Panc1 (cell line): ENCODE data around the gene SFXN3. TPM values are rescaled to one million over a fixed set of nuclear protein-coding genes. Genes with fewer than 3 reads are reported as not detected.
A peak's percentile ranks its signal among the peaks of the same experiment; 100 is the strongest.

Experiments
- ATAC-seq: fragments of 200-7000 bp; cut with Tn5 transposase; 2 replicates; pipeline ENCODE4 v1.9.1; 2020; ENCODE audit warnings: mild to moderate bottlenecking, moderate library complexity
- BruUV-seq: library from RNA; stranded (reverse); fragments of 400-500 nt; replicated peaks from 2 replicates; lab custom pipeline; 2021; lab: Mats Ljungman, UMichigan
- CTCF ChIA-PET: fragments of 300-600 bp; sonication (Branson Sonifier 250); formaldehyde crosslinking; loops from one replicate; lab custom pipeline; 2022; ENCODE audit warnings: antibody characterized with exemption; lab: Charles Lee
- POLR2A ChIA-PET: fragments of 300-600 bp; sonication (Branson Sonifier 250); formaldehyde crosslinking; loops from one replicate; lab custom pipeline; 2022; ENCODE audit warnings: antibody characterized with exemption; lab: Charles Lee
- DNase-seq: peaks from one replicate; pipeline ENCODE4 v3.0.0-alpha.2; 2010; ENCODE audit warnings: low read depth, low spot score
- H3K27ac ChIP-seq: 2 replicates; pipeline ENCODE4 v1.5.1; 2011; ENCODE audit warnings: mild to moderate bottlenecking, low read length, inconsistent platforms
- H3K27me3 ChIP-seq: fragments of 200-500 bp; sonication (Bioruptor generic); 2 replicates; pipeline ENCODE4 v1.6.0; 2014; ENCODE audit warnings: low read length, inconsistent platforms; ENCODE audit not compliant: control insufficient read depth, insufficient read depth
- H3K36me3 ChIP-seq: fragments of 200-500 bp; sonication (Bioruptor generic); 2 replicates; pipeline ENCODE4 v1.5.1; 2014; ENCODE audit warnings: inconsistent platforms, mild to moderate bottlenecking, low read length, moderate library complexity; ENCODE audit not compliant: control insufficient read depth, insufficient read depth
- H3K4me1 ChIP-seq: 2 replicates; pipeline ENCODE4 v1.5.1; 2011; ENCODE audit warnings: inconsistent platforms, mild to moderate bottlenecking, low read length, moderate library complexity; ENCODE audit not compliant: control insufficient read depth, insufficient read depth
- H3K4me3 ChIP-seq, 2 experiments: 2 replicates each; pipeline ENCODE4 v1.5.1; 2011 to 2012; ENCODE audit warnings: low read depth in 2 of 2, low read length in 2 of 2, mild to moderate bottlenecking in 2 of 2, inconsistent platforms in 1 of 2, moderate library complexity in 1 of 2
- H3K9me3 ChIP-seq: fragments of 200-500 bp; sonication (Bioruptor generic); 2 replicates; pipeline ENCODE4 v1.5.1; 2014; ENCODE audit warnings: low read depth, mild to moderate bottlenecking, inconsistent platforms, low read length, moderate library complexity; ENCODE audit not compliant: control insufficient read depth, insufficient read depth
- CTCF ChIP-seq: fragments of 450-650 bp; IDR thresholded peaks from 2 replicates; pipeline ENCODE4 v1.5.1; 2017; ENCODE audit warnings: mild to moderate bottlenecking
- POLR2AphosphoS5 ChIP-seq: IDR thresholded peaks from 2 replicates; pipeline ENCODE4 v1.6.1; 2012; ENCODE audit warnings: mild to moderate bottlenecking, low read depth, low read length, moderate library complexity
- REST ChIP-seq, 2 experiments: IDR thresholded peaks; 2 replicates each; pipeline ENCODE4 v1.6.1; 2011 to 2012; ENCODE audit warnings: low read depth in 2 of 2, control low read depth in 1 of 2, low read length in 1 of 2, mild to moderate bottlenecking in 1 of 2, moderate library complexity in 1 of 2; ENCODE audit not compliant: insufficient read depth in 1 of 2
- SIN3A ChIP-seq: IDR thresholded peaks from 2 replicates; pipeline ENCODE4 v1.6.1; 2012; ENCODE audit warnings: low read depth, mild to moderate bottlenecking, low read length, moderate library complexity, borderline replicate concordance; ENCODE audit not compliant: insufficient read depth
- TCF7L2 ChIP-seq: IDR thresholded peaks from 2 replicates; pipeline ENCODE4 v1.6.1; 2011; ENCODE audit warnings: mild to moderate bottlenecking, low read depth, low read length, inconsistent platforms
- in situ Hi-C: cut with HindIII; loops from 2 replicates; pipeline ENCODE4 v1.10.0; 2016; ENCODE audit warnings: low sequenced_read_pairs, low pct_unique_long_range_greater_than_20kb
- intact Hi-C: fragments of 100-400 bp; cut with micrococcal nuclease; formaldehyde crosslinking; loops from one replicate; pipeline ENCODE4 v1.10.0; 2022; ENCODE audit not compliant: unreplicated experiment
- total RNA-seq: library from RNA; stranded (reverse); gene quantifications from one replicate; pipeline ENCODE4 v1.2.1, GENCODE V29; 2021; ENCODE audit not compliant: unreplicated experiment

SFXN3 gene
- total RNA-seq, 1 experiment from 2014 or later = 15.3 TPM

- in situ Hi-C loops = no loop called here
- CTCF ChIA-PET = interaction anchor here (1.2 to 3.9 kb wide), 5 partner anchors 8 to 90 kb away, joined by 5 to 49 read pairs (median 14); partner anchors contain the start of gene TLX1
- no TSS peak for BruUV-seq
- no peak for TF ChIP-seq TCF7L2
- TF ChIP-seq CTCF = no peak
- TF ChIP-seq SIN3A = no peak
- TF ChIP-seq POLR2AphosphoS5 = no peak
- no peak for TF ChIP-seq REST (IDR thresholded peaks at IDR 0.05; ENCODE audit: insufficient read depth in 1 of 2, low read depth in 2 of 2, low read length in 1 of 2)
- POLR2A ChIA-PET = interaction anchor here (0.8 to 1.7 kb wide), 3 partner anchors 9 to 10 kb away, joined by 3 to 5 read pairs (median 5); partner anchors contain the start of gene KAZALD1
- DNase-seq (no peak), ATAC-seq (peak; percentile 56)
- intact Hi-C loops = no loop called here
- Histone ChIP-seq H3K9me3 (no peaks in the 10 kb centered on the region), H3K27me3 (no peaks in the 10 kb centered on the region), H3K27ac (peak overlapping the region; percentile 15; the same call in 1 of the 2 replicates), H3K36me3 (no peaks in the 10 kb centered on the region), H3K4me1 (peaks cover 20% of the 10 kb centered on the region), H3K4me3 (no peak overlapping the region)
Measured at GRCh38 chr10:101052285-101052684, 21.3 kb downstream of the SFXN3 start.

- H3K36me3 ChIP-seq = no peaks in the 10 kb centered on the region
- ChIA-PET POLR2A (no interaction called here), CTCF (no interaction called here)
- H3K4me3 ChIP-seq = no peak overlapping the region
- no TSS peak for BruUV-seq
- H3K27me3 ChIP-seq = no peaks in the 10 kb centered on the region
- peaks cover 20% of the 10 kb centered on the region for H3K4me1 ChIP-seq
- intact Hi-C loops = no loop called here
- DNase-seq = no peak
- in situ Hi-C loops = no loop called here
- no peaks in the 10 kb centered on the region for H3K9me3 ChIP-seq
- no peak overlapping the region for H3K27ac ChIP-seq
- TF ChIP-seq POLR2AphosphoS5 = no peak
- TF ChIP-seq SIN3A = no peak
- TF ChIP-seq TCF7L2 = no peak
- no peak for TF ChIP-seq CTCF
- no peak for TF ChIP-seq REST (IDR thresholded peaks at IDR 0.05; ENCODE audit: insufficient read depth in 1 of 2, low read depth in 2 of 2, low read length in 1 of 2)
- ATAC-seq = no peak
Measured at GRCh38 chr10:101053516-101053915, 22.5 kb downstream of the SFXN3 start.
